ENCODE results near the gene ARG2. TPM values are rescaled to one million over a fixed set of nuclear protein-coding genes. Genes with fewer than 3 reads are reported as not detected.

The ARG2 gene
- total and polyA plus RNA-seq, 4 donors = 0.08 to 3.1 (median 0.59) TPM

DNA sequence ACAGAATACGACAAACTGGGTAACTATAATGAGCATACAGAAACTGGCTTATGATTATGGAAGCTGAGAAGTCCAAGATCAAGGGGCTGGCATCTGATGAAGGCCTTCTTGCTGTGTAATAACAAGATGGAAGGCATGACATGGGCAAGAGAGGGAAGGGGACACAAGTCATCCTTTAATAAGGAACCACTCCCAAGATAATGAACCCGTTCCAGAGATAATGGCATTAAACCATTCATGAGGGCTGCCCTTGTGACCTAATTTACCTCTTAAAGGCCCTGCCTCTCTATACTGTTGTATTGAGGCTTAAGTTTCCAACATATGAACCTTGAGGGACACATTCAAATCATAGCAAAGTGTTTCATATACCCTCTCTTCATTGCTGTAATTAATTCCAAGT, 59.3 kb downstream of the ARG2 start:
- H3K4me1 ChIP-seq (ENCODE audit: control insufficient read depth in 4 of 4, insufficient read depth in 4 of 4, low read length in 3 of 4) = peaks cover 2 to 8% (median 2%) of the 10 kb centered on the region in 4 donors
- no peak overlapping the region for H3K4me3 ChIP-seq (ENCODE audit: low read depth in 1 of 3, low read length in 3 of 3)
- 93% methylated on average over 2 of the region's 2 CpGs for WGBS
- DNase-seq (ENCODE audit: low spot score) = no peak
- no peaks in the 10 kb centered on the region for H3K9me3 ChIP-seq (ENCODE audit: control insufficient read depth in 4 of 4, low read length in 3 of 4)
- H3K27ac ChIP-seq (ENCODE audit: low read depth in 1 of 2, low read length in 2 of 2) = no peak overlapping the region
- no peaks in the 10 kb centered on the region for H3K27me3 ChIP-seq (ENCODE audit: control insufficient read depth in 4 of 4, insufficient read depth in 4 of 4, low read length in 3 of 4)
- H3K36me3 ChIP-seq (ENCODE audit: control insufficient read depth in 4 of 4, insufficient read depth in 3 of 4, low read depth in 1 of 4, low read length in 3 of 4) = peaks cover 2 to 17% (median 8%) of the 10 kb centered on the region in 4 donors
- H3K9ac ChIP-seq (ENCODE audit: low read depth in 1 of 2, low read length in 2 of 2) = no peak overlapping the region
- no peak for TF ChIP-seq HNF4G (IDR thresholded peaks at IDR 0.05)
- no peak for TF ChIP-seq JUND (IDR thresholded peaks at IDR 0.05)
- no peak for TF ChIP-seq FOXA1 (IDR thresholded peaks at IDR 0.05)
- TF ChIP-seq FOXA2 (IDR thresholded peaks at IDR 0.05) = no peak
- TF ChIP-seq, protein P1, sequence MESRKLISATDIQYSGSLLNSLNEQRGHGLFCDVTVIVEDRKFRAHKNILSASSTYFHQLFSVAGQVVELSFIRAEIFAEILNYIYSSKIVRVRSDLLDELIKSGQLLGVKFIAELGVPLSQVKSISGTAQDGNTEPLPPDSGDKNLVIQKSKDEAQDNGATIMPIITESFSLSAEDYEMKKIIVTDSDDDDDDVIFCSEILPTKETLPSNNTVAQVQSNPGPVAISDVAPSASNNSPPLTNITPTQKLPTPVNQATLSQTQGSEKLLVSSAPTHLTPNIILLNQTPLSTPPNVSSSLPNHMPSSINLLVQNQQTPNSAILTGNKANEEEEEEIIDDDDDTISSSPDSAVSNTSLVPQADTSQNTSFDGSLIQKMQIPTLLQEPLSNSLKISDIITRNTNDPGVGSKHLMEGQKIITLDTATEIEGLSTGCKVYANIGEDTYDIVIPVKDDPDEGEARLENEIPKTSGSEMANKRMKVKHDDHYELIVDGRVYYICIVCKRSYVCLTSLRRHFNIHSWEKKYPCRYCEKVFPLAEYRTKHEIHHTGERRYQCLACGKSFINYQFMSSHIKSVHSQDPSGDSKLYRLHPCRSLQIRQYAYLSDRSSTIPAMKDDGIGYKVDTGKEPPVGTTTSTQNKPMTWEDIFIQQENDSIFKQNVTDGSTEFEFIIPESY (IDR thresholded peaks at IDR 0.05) = no peak
- TF ChIP-seq MAX (IDR thresholded peaks at IDR 0.05) = no peak
- no peak for TF ChIP-seq RAD21 (IDR thresholded peaks at IDR 0.05)
- no peak for TF ChIP-seq HNF4A (conservative IDR thresholded peaks at IDR 0.05)
- TF ChIP-seq NR2F2 (IDR thresholded peaks at IDR 0.05) = no peak
- no peak for TF ChIP-seq RXRA (IDR thresholded peaks at IDR 0.05)
- TF ChIP-seq, protein P2, sequence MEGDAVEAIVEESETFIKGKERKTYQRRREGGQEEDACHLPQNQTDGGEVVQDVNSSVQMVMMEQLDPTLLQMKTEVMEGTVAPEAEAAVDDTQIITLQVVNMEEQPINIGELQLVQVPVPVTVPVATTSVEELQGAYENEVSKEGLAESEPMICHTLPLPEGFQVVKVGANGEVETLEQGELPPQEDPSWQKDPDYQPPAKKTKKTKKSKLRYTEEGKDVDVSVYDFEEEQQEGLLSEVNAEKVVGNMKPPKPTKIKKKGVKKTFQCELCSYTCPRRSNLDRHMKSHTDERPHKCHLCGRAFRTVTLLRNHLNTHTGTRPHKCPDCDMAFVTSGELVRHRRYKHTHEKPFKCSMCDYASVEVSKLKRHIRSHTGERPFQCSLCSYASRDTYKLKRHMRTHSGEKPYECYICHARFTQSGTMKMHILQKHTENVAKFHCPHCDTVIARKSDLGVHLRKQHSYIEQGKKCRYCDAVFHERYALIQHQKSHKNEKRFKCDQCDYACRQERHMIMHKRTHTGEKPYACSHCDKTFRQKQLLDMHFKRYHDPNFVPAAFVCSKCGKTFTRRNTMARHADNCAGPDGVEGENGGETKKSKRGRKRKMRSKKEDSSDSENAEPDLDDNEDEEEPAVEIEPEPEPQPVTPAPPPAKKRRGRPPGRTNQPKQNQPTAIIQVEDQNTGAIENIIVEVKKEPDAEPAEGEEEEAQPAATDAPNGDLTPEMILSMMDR (IDR thresholded peaks at IDR 0.05; ENCODE audit: low read depth, low read length, missing input control) = no peak
- TF ChIP-seq ATF3 (IDR thresholded peaks at IDR 0.05) = no peak
- no peak for TF ChIP-seq TAF1 (conservative IDR thresholded peaks at IDR 0.05)
- TF ChIP-seq, protein P3, sequence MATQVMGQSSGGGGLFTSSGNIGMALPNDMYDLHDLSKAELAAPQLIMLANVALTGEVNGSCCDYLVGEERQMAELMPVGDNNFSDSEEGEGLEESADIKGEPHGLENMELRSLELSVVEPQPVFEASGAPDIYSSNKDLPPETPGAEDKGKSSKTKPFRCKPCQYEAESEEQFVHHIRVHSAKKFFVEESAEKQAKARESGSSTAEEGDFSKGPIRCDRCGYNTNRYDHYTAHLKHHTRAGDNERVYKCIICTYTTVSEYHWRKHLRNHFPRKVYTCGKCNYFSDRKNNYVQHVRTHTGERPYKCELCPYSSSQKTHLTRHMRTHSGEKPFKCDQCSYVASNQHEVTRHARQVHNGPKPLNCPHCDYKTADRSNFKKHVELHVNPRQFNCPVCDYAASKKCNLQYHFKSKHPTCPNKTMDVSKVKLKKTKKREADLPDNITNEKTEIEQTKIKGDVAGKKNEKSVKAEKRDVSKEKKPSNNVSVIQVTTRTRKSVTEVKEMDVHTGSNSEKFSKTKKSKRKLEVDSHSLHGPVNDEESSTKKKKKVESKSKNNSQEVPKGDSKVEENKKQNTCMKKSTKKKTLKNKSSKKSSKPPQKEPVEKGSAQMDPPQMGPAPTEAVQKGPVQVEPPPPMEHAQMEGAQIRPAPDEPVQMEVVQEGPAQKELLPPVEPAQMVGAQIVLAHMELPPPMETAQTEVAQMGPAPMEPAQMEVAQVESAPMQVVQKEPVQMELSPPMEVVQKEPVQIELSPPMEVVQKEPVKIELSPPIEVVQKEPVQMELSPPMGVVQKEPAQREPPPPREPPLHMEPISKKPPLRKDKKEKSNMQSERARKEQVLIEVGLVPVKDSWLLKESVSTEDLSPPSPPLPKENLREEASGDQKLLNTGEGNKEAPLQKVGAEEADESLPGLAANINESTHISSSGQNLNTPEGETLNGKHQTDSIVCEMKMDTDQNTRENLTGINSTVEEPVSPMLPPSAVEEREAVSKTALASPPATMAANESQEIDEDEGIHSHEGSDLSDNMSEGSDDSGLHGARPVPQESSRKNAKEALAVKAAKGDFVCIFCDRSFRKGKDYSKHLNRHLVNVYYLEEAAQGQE (IDR thresholded peaks at IDR 0.05) = no peak

- H3K4me1 ChIP-seq (ENCODE audit: control insufficient read depth in 4 of 4, insufficient read depth in 4 of 4, low read length in 3 of 4) = peaks cover 0 to 4% (median 2%) of the 10 kb centered on the region in 4 donors
- H3K36me3 ChIP-seq (ENCODE audit: control insufficient read depth in 4 of 4, insufficient read depth in 3 of 4, low read depth in 1 of 4, low read length in 3 of 4) = peaks cover 2 to 20% (median 12%) of the 10 kb centered on the region in 4 donors
- H3K9me3 ChIP-seq (ENCODE audit: control insufficient read depth in 4 of 4, low read length in 3 of 4) = no peaks in the 10 kb centered on the region
- H3K27ac ChIP-seq (ENCODE audit: low read depth in 1 of 2, low read length in 2 of 2) = no peak overlapping the region
- TF ChIP-seq EGR1 (IDR thresholded peaks at IDR 0.05; ENCODE audit: low read depth in 2 of 2) = no peak
- TF ChIP-seq, protein P2 (IDR thresholded peaks at IDR 0.05; ENCODE audit: low read depth, low read length, missing input control) = no peak
- no peak for TF ChIP-seq FOXA2 (IDR thresholded peaks at IDR 0.05)
- TF ChIP-seq, protein P3 (IDR thresholded peaks at IDR 0.05) = no peak
- TF ChIP-seq YY1 (IDR thresholded peaks at IDR 0.05) = no peak
- DNase-seq (ENCODE audit: low spot score) = no peak
- no peaks in the 10 kb centered on the region for H3K27me3 ChIP-seq (ENCODE audit: control insufficient read depth in 4 of 4, insufficient read depth in 4 of 4, low read length in 3 of 4)
- H3K4me3 ChIP-seq (ENCODE audit: low read depth in 1 of 3, low read length in 3 of 3) = no peak overlapping the region
- H3K9ac ChIP-seq (ENCODE audit: low read depth in 1 of 2, low read length in 2 of 2) = no peak overlapping the region
- WGBS = 72% methylated on average over 3 of the region's 3 CpGs
Measured at GRCh38 chr14:67680121-67680602, 60.4 kb downstream of the ARG2 start.

Data from liver (tissue), 9 donors.